ENCODE measurements around the gene CALHM6.

CALHM6 gene

GRCh38 chr6:116447052-116447451, 14.1 kb upstream of the CALHM6 start:
- no peak for DNase-seq

GRCh38 chr6:116447496-116448011, 13.6 kb upstream of the CALHM6 start:
- peak; percentile 1 for DNase-seq

DNA sequence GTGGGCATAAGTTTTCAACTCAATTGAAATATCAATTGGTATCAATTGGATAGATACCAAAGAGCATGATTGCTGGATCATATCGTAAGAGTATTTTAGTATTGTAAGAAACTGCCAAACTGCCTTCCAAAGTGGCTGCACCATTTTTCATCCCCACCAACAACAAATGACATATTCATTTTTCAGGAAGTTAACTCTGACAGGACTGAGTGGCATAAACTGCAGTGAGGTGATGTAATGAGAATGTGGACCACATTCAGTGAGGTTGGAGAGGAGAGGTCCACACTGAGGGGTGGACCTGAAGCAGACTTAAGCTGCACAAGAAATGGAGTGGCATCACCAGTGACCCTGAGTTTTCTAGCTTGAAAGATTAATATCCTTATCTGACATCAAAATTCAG, 11.6 kb upstream of the CALHM6 start:
- no peak for DNase-seq

- DNase-seq, result peak; percentile 19
These were observed 10.9 kb upstream of the CALHM6 start for GRCh38 chr6:116450185-116450710.

GRCh38 chr6:116450769-116451740, 10.1 kb upstream of the CALHM6 start:
- peak; percentile 86 for DNase-seq

- no peak for DNase-seq
These were observed 9.3 kb upstream of the CALHM6 start for GRCh38 chr6:116451916-116452315.

DNA sequence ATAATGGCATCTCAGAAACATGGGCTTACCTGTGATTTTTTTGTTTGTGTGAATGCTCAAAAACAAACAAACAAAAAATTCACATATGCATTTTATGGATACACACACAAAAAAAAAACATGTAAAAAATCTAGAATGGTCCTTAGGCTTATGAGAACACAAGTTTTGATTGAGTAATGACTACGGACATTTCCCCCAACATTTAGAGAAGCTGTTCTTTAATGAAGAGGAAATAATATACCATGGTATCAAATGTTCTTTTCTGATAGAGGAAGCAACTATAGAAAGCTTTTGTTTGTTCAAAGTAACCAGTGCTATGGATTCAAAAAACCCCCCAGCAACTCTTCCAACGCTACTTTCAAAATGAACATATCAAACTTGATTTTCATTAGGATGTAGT, 8.6 kb upstream of the CALHM6 start:
- DNase-seq, result no peak

DNA sequence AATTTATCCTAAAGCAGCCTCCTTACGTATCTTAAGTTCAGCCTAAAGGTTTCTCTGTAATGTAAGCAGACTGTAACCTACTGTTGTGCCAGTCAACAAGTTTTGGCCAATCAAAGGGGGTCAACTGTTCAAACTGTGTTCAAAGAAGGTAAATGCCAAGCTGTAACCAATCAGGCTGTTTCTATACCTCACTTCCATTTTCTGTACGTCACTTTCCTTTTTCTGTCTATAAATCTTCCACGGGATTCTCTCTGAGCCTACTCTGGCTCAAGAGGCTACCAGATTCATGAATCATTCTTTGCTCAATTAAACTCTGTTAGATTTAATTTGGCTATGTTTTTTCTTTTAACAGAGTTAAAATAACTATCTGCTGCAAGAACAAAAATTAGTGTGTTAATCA, 5.1 kb upstream of the CALHM6 start:
- DNase-seq, result no peak

GRCh38 chr6:116456927-116457326, 4.2 kb upstream of the CALHM6 start:
- DNase-seq, result no peak

- no peak for DNase-seq
These were observed 2.9 kb upstream of the CALHM6 start for GRCh38 chr6:116458264-116458663.

DNA sequence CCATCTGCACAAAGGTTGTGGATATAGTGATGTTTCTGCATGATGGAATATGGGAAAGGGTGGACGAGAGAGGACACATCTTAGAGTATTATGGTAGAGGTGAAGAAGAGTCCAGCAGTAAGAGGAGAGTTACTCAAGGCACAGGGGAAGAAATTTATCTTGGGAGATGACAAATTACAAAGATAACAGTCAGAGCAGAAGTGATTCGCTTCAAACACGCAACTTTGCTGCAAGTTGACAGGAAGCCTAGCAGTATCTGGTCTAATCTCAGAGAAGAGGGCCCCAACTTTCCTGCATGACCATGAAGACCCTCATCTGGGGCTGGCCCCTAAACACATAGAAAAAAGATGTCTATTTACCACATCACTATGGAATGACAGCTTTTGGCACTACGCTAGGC, 1.2 kb upstream of the CALHM6 start:
- DNase-seq, result no peak

DNA sequence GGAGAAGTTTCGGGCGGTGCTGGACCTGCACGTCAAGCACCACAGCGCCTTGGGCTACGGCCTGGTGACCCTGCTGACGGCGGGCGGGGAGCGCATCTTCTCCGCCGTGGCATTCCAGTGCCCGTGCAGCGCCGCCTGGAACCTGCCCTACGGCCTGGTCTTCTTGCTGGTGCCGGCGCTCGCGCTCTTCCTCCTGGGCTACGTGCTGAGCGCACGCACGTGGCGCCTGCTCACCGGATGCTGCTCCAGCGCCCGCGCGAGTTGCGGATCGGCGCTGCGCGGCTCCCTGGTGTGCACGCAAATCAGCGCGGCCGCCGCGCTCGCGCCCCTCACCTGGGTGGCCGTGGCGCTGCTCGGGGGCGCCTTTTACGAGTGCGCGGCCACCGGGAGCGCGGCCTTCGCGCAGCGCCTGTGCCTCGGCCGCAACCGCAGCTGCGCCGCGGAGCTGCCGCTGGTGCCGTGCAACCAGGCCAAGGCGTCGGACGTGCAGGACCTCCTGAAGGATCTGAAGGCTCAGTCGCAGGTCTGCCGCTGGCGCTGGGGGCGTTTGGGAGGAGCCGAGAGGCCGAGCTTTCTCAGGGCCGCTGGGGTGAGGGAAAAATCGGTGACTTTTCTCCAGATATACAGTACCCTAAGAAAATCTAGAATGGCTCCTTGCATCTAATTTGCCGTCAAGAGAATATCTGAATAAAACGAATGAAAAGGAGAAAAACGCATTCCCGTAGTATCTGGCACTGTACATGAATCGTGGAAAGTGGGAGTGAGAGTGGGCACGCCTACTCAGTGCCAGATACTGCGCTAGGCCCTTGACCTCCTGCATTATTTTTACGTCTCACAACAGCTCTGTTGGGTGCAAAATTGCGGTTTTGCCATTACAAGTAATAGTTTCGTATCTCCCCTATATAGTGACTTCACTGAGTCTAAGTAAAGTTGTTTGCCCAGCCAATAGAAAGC, 1.0 kb downstream of the CALHM6 start:
- peak; percentile 70 for DNase-seq

- DNase-seq, result no peak
These were observed 2.1 kb downstream of the CALHM6 start for GRCh38 chr6:116463301-116463700.

- no peak for DNase-seq
These were observed 4.1 kb downstream of the CALHM6 start for GRCh38 chr6:116465246-116465645.

DNA sequence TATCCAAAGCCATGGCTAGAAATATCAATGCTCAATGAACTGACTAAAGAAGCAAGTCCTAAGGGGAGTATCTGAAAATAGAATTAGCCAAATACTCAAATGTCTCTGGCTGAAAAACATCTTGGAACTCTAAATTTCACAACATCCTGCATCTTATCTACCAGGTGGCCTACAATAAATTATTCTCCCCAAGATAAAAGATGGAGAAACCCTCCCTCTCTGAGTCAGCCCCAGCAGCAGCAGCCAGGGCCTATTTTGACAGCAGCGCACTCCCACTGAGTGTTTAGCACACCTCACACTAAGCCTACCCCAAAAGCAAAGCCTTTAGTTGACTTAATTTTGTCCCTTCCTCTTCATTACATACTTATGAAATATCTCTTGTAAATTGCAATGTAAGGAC, 5.9 kb downstream of the CALHM6 start:
- no peak for DNase-seq

DNA sequence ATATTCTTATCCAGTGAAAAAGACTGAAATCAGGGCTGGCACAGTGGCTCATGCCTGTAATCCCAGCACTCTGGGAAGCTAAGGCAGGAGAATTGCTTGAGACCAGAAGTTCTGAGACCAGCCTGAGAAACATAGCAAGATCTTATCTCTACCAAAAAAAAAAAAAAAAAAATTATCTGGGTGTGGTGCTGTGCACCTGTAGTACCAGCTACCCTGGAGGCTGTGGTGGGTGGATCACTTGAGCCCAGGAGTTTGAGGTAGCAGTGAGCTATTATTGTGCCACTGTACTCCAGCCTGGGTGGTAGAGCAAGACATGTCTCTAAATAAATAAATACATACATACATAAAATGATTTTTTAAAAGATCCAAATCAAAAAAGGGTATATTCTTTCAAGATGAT, 6.3 kb downstream of the CALHM6 start:
- no peak for DNase-seq

DNA sequence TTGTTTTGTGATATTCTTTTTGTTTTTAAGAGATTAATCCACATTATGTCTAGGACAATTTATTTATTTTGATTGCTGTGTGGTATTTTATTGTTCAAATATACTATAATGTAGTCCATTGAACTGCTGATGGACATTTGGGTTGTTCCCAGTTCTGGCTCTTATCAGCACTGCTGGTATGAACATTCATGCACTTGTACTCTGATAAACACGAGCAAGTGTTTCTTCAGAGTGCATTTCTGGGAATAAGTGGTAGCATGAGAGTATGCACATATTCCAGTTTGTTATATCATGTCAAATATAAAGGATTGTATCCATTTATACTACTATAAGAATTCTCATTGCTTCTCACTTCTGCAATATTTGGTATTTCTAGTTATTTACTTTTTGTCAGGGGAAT, 7.1 kb downstream of the CALHM6 start:
- no peak for DNase-seq

- no peak for DNase-seq
These were observed 10.4 kb downstream of the CALHM6 start for GRCh38 chr6:116471531-116471930.

- no peak for DNase-seq
These were observed 11.5 kb downstream of the CALHM6 start for GRCh38 chr6:116472706-116473105.

DNA sequence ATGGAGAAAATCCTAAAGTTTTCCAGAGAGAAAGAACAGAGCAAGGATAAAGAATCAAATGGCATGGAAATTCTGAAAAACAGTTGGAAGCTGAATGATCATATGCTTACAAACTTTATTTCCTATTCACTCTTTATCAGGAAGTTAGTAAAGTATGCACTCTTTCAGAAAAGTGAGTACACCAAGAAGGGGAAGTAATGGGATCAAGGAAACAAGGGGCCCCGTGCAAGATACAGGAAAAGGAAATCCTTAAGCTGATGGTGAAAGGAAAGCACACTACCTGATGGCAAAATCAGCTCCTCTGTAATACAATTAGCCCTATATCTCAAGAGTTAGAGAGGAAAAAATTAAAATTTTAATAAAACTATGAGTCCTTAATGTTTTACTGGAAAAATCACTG, 14.0 kb downstream of the CALHM6 start:
- DNase-seq, result no peak

DNA sequence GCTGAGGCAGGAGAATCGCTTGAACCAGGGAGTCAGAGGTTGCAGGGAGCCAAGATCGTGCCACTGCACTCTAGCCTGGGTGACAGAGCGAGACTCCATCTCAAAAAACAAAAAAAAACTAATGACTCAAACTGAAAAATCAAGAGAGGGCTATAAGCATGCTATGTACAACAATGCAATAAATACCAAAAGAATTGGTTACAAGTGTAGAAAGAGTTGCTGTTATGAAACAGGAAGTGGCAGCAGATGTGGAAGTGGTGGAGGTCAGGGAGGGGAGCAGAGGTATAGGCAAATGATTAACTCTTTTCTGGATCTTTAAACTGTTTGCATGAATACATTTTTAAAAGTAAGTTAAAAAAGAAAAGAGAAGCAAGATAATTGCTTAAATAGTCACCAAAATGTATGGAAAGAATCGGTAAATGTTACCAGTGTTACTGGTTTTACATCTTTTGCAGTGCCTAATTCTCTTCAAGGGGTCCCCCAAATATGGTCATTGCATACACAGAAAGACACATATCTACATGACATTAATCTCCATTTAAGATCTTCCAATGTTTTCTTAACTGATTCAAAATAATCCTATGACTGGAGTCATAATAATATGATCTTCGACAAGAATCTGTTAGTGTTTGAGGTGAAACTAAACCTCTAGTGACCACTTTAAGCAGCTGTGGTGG, 15.0 kb downstream of the CALHM6 start:
- peak; percentile 1 for DNase-seq

- DNase-seq, result no peak
These were observed 21.6 kb downstream of the CALHM6 start for GRCh38 chr6:116482780-116483179.

- no peak for DNase-seq
These were observed 22.4 kb downstream of the CALHM6 start for GRCh38 chr6:116483616-116484015.
